Hematopoietic multipotent progenitor cell treated with erythropoietin and hydrocortisone succinate and interleukin-3 and kit ligand, for 8 days (in vitro differentiated cells): ENCODE results near the gene CHRM5.

Source experiments
- DNase-seq: peaks from one replicate; pipeline ENCODE4 v3.0.0-alpha.2; 2015

Gene CHRM5, protein sequence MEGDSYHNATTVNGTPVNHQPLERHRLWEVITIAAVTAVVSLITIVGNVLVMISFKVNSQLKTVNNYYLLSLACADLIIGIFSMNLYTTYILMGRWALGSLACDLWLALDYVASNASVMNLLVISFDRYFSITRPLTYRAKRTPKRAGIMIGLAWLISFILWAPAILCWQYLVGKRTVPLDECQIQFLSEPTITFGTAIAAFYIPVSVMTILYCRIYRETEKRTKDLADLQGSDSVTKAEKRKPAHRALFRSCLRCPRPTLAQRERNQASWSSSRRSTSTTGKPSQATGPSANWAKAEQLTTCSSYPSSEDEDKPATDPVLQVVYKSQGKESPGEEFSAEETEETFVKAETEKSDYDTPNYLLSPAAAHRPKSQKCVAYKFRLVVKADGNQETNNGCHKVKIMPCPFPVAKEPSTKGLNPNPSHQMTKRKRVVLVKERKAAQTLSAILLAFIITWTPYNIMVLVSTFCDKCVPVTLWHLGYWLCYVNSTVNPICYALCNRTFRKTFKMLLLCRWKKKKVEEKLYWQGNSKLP

GRCh38 chr15:33968224-33968623 is at the start of gene CHRM5:
TSS of gene CHRM5 (plus strand) at chr15:33968497. CDS start at chr15:34062718, 94,221 bp downstream.
- DNase-seq: no peak

DNA sequence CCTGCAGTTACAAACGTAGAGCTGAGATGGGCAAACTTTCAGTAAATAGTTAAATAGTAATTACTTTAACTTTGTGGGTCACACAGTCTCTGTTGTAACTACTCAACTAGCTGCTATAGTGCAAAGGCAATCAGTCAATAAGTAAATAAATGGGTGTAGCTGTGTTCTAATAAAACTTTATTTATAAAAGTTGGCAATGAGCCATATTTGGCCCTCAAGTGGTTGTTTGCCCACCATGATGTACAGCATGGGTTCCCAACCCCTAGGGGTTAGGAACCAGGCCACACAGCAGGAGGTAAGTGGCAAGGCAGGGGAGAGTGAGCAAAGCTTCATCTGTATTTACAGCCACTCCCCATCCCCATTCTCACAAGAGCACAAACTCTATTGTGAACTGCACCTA is 44.9 kb upstream of the CHRM5 start:
- no peak for DNase-seq

DNA sequence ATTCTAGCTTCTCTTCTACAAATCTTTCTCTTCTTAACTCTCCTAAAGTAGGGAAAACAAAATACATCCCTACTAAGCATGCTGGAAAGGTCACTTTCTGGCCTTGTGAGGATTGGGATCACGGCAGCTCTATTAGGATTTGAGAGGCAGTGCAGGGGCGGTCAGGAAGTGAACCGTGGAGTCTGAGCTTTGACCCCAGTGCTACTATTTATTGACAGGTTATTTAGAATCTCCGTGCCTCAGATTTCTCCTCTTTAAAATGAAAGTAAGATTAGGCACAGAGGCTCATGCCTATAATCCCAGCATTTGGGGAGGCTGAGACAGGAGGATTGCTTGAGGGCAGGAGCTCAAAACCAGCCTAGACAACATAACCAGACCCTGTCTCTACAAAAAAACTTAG is 42.0 kb upstream of the CHRM5 start:
- DNase-seq: no peak

DNA sequence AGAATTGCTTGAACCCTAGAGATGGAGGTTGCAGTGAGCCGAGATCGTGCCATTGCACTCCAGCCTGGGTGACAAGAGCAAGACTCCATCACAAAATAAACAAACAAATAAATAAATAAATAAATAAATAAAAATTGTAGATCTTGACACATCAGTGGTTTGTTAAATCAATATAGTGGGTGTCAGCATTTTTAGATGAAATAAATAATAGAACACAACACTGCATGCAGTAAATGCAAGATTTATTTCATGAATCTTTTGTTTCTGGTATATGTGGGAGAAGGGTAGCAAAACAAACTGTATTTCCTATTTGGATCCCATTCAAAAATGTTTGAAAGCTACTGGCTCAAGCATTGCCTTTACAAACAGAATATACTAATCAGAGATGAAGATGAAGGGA is 35.6 kb upstream of the CHRM5 start:
- DNase-seq: no peak

DNA sequence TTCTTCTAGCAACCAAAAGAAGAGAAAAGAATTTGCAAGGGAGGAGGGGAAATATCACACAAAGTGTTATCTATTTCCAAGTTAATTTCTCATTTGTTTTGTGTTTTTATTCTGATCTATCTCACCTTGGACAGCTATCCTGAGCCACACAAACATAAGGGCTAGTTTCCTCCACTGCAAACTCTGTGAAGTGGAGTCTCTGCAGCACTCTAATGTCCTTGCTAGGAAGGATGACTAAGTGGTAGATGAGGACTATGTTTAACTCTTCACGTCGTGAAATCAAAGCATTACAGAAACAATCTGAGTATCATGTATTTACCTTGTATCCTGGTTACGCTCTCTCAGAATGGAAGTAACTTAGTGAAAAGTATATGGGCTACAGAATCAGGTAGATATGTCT is 33.9 kb upstream of the CHRM5 start:
- no peak for DNase-seq

GRCh38 chr15:33934921-33935320 is 33.4 kb upstream of the CHRM5 start:
- DNase-seq: no peak

DNA sequence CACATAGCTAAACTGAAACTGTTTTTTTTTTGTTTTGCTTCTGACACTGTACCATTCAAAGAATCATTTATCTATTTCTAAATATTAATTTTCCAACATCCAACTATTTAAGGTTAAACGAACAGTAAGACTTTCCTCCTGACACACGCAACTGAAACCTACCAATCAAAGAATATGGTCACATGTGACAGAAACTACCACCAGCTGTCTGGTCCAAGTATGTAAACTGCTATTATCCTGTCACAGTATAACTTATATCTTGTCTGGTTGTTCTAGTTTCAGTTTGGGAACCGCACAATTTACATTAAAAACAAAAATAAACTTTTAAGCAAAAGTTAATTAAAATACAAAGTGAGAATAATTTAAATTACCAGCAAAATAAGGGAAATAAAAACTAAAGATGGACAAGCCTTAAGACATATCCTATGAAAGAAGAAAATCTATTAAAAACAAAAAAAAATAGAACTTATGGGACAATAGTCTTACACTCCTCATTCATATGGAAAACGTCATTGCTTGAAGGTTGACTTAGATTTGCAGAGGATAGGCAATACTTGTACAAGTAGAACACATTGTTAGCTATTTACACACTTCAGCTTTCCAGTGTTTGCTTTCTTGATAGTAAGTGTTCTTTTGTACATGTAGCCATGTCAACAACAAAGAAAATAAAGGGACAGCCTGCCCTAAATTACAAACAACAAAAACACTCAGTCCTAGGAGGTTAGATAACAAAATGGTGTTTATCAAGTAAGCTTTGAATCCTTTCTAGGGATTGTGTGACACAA is 26.8 kb upstream of the CHRM5 start:
- no peak for DNase-seq

DNA sequence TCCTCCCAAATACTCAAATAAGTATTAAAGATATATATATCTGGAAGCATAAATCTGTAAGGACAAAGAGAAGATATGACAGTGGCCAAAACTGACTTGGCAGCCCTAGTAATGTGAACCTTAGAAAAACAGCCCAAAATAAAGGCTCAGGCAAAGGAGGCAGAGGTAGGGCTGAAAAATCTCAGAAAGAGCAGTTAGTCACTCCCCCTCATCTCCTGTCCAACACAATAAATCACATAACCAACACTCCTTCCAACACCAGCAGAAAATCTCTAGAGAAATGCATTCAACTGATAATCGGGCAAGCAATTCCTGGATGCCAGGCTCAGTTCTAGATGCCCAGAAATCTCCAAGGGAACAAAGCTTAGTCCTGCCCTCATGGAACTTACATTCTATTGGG is 22.1 kb upstream of the CHRM5 start:
- no peak for DNase-seq

GRCh38 chr15:33955945-33956344 is 12.4 kb upstream of the CHRM5 start:
- peak; percentile 86 for DNase-seq

DNA sequence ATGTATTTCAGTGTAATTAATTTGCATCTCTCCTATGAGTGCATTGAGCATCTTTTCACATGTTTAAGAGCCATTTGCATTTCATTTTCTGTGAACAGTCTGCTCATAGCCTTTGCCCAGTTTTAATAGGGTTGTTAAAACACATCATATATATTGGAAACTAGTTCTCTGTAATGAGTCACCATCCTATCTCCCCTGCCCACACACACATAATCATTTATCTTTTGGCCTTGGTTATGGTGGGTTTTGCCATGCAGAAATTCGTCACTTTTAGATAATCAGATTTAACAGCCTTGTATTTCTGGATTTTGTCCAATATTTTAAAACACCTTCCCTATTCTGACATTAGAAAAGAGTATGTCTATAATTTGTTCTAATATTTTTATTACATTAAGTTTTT is 11.9 kb upstream of the CHRM5 start:
- DNase-seq: peak; percentile 92

GRCh38 chr15:33959844-33960548 is 8.3 kb upstream of the CHRM5 start:
- peak; percentile 54 for DNase-seq

GRCh38 chr15:33960549-33960935 is 7.8 kb upstream of the CHRM5 start:
- DNase-seq: peak; percentile 69

GRCh38 chr15:33963831-33964664 is 4.2 kb upstream of the CHRM5 start:
- peak; percentile 60 for DNase-seq

GRCh38 chr15:33964665-33965040 is 3.6 kb upstream of the CHRM5 start:
- DNase-seq: no peak

- no peak for DNase-seq
Observed at GRCh38 chr15:33968821-33969220, 524 bp downstream of the CHRM5 start.

- DNase-seq: no peak
Observed at GRCh38 chr15:33971811-33972210, 3.5 kb downstream of the CHRM5 start.

- peak; percentile 18 for DNase-seq
Observed at GRCh38 chr15:33975022-33975565, 6.8 kb downstream of the CHRM5 start.

DNA sequence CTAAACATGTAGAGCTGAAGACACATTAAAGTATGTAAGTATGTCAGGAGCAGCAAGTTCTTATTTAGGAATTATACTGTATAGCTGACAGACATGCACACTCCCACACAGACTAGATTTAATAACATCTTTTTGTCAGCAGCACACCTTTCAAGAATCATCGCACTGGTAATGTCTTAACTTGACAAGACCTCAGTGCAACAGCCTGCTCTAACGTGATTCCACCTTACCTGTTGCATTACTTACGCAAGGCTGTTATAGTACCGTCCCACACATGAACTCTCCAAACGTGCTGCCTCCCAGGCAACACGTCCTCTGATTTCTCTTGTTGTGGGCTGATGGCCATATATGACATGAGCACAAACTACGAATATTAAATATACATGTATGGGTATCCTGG is 11.9 kb downstream of the CHRM5 start:
- no peak for DNase-seq

DNA sequence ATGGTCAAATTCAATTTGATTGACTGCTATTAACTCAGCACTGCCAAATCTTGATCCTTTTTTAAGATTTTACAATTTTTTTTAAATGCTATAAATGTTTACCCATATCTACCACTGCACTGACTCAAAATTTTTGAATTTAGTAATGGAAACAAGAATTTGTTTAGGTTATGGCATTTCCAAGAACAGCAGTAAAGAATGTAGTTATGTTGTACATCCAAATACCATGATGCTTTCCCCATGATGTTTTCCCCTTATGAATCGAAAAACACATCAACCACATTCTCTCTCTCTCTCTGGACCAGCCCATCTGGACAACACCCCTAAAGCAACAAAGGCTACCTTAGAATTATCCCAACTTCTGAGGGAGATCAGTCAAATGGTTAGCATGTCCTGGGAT is 14.2 kb downstream of the CHRM5 start:
- no peak for DNase-seq

GRCh38 chr15:33985287-33985686 is 17.0 kb downstream of the CHRM5 start:
- DNase-seq: no peak

DNA sequence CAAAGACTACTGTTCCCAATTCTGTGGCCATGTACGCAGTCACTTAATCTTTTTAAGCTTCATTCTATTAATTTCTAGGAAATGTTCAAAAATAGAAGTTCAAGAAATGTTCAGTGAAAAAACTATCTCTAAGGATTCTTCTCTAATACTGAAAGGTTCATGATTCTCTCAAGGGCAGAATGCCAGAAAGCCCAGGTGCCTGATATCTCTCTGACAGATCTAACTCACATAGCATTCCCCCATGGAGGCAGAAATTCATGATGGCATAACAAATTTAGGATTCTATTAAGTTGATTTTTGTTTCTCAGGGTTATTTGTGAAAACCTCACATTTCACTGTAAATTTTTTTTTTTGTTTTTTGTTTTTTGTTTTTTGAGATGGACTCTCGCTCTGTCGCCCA is 17.5 kb downstream of the CHRM5 start:
- no peak for DNase-seq

GRCh38 chr15:33987444-33987843 is 19.1 kb downstream of the CHRM5 start:
- DNase-seq: no peak
